PC-3 (cell line): ENCODE data around the gene REN.

Experiments
- EZH2 ChIP-seq: fragments of 300-600 bp; sonication (generic); IDR thresholded peaks from one replicate; pipeline ENCODE4 v1.6.1; 2017; ENCODE audit warnings: antibody characterized with exemption, mild to moderate bottlenecking, low read length; ENCODE audit not compliant: unreplicated experiment
- EZH2phosphoT487 ChIP-seq: fragments of 300-600 bp; sonication (generic); IDR thresholded peaks from 2 replicates; pipeline ENCODE4 v1.6.1; 2018; ENCODE audit warnings: mild to moderate bottlenecking, antibody characterized with exemption, low read length, borderline replicate concordance
- TF ChIP-seq, protein P1 (sequence below): fragments of 300-600 bp; sonication (generic); conservative IDR thresholded peaks from 2 replicates; pipeline ENCODE4 v1.5.1; 2017; ENCODE audit warnings: antibody characterized with exemption, low read depth, mild to moderate bottlenecking, low read length

DNA sequence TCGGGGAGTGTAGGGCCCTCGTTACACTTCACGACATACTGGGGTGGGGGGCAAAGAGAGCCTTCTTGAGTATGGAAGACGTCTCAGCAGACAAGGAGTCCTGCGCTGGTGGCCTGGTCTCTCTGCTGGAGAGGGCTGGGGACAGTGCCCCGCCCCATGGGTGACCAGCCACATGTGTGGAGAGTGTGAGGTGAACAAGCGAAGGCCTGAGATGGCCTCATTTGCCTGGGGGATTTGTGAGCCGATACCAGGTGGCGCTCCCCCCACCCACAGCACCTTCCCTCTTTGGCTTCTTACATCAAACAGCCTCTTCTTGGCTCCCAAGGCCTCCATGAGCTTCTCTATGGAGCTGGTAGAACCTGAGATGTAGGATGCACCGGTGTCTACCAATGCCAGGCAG lies 10.3 kb downstream of the REN start:
- TF ChIP-seq, protein P1, sequence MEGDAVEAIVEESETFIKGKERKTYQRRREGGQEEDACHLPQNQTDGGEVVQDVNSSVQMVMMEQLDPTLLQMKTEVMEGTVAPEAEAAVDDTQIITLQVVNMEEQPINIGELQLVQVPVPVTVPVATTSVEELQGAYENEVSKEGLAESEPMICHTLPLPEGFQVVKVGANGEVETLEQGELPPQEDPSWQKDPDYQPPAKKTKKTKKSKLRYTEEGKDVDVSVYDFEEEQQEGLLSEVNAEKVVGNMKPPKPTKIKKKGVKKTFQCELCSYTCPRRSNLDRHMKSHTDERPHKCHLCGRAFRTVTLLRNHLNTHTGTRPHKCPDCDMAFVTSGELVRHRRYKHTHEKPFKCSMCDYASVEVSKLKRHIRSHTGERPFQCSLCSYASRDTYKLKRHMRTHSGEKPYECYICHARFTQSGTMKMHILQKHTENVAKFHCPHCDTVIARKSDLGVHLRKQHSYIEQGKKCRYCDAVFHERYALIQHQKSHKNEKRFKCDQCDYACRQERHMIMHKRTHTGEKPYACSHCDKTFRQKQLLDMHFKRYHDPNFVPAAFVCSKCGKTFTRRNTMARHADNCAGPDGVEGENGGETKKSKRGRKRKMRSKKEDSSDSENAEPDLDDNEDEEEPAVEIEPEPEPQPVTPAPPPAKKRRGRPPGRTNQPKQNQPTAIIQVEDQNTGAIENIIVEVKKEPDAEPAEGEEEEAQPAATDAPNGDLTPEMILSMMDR: no peak
- TF ChIP-seq EZH2 (no peak), EZH2phosphoT487 (no peak)
